HG03439 (cell line): ENCODE measurements around the gene HCN2.

ENCODE experiments used
- ATAC-seq: cut with Tn5 transposase; IDR thresholded peaks from one replicate; pipeline ENCODE4 v1.9.1; 2021; ENCODE audit warnings: mild to moderate bottlenecking, moderate library complexity; ENCODE audit not compliant: unreplicated experiment

Gene HCN2

DNA sequence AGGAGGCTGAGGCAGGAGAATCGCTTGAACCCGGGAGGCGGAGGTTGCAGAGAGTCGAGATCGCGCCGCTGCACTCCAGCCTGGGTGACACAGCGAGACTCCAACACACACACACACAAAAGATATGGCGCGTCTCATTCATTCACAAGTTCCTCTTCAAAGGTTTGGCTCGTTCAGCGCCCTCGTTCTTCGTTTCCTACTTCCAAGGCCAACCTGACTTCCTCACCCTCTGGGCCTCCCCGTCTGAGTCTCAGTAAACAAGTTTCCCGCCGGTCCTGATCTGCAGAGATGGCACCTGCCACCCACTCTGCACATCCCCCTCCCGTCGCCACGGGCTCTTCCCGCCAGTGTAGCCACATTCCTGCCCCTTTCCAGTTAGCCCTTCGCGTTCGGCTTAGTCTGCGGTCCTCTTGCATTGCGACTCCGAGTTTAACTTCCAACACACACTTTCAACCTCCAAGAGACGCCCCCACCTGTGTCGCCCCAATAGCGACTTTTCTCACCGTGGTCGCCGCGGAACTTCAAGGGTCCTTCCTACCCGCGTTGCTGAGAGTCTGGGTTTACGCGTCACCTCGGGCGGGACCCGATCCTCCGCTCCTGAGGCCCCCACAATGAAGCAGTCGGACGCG is 18.6 kb upstream of the HCN2 start:
- ATAC-seq, result no peak

DNA sequence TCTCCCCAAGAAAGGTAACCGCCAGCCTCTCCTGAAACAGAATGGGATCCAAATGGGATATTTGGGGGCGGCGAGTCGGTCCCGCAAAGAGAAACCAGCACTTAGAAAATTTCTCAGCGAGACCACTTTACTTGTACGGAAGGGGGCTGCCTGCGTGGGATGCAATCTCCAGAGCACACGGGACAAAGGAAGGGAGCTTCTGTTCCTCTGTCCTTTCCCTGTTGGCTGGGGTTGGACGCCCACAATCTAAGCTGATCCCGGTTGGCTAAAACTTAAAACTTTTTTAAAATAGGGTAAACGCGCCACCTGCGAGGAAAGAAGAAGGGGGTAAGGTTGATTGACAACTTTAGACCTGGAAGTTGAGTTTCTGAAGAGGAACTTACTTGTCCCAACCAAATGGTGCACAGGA is 18.1 kb upstream of the HCN2 start:
- ATAC-seq, result no peak

DNA sequence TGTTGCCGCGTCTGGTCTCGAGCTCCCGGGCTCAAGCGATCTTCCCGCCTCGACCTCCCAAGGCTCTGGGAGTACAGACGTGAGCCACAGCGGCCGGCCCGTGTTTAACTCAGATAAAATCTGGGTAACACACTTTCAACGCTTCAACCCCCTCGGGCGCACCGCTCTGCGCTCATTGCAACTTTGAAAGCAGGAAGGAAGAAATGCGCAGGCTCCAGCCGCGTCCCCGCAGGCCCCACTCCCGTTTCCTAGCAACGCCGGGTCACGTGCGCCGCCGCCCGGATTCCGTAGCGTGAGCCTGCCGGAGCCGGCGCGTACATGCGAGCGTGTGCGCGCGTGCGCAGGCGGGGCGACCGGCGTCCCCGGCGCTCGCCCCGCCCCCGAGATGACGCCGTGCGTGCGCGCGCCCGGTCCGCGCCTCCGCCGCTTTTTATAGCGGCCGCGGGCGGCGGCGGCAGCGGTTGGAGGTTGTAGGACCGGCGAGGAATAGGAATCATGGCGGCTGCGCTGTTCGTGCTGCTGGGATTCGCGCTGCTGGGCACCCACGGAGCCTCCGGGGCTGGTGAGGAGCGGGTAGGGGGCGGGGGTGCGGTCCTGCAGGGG is 17.4 kb upstream of the HCN2 start, which contains the start of gene BSG:
Gene BSG (plus strand): TSS at position 457 of the 603 bp plus-strand sequence. CDS start 39 bp downstream, at position 496.
- peak; percentile 71 for ATAC-seq

DNA sequence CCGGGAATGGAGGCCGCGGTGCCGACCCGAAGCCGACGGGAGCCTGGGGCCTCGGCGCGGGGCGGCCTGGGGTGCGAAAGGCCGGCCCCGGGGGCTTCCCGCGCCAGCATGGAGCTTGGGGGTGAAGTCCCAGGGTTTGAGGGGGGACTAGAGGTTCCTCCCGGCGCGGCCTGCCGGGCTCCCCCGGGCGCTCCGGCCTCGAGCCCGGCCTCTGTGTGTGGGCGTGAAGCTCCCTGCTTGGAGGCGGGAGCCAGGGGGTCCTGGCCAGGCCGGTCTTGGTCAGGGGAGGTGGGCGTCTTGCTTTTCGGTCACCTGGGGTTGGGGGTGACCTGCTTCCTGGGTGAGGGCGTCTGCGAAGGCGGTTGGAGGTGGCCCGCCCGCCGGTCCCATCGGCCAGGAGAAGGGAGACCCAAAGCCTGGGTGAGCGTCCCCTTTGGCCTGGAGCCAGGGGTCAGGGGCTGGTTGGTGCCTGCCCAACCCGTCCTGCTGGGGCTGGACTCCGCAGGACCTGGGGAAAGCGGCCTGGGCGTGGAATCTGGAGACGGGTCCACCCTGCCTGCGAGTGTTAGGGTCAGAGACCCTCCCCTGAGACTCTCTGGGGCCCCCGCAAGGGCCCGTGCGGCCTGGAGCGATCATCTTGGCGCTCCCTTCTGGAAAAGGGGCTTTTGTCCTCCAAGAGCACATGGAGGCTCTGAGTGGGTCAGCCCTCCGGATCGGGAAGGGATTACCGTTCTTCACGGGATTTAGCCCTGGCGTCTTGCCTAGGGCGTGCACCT is 16.8 kb upstream of the HCN2 start:
- peak; percentile 2 for ATAC-seq

DNA sequence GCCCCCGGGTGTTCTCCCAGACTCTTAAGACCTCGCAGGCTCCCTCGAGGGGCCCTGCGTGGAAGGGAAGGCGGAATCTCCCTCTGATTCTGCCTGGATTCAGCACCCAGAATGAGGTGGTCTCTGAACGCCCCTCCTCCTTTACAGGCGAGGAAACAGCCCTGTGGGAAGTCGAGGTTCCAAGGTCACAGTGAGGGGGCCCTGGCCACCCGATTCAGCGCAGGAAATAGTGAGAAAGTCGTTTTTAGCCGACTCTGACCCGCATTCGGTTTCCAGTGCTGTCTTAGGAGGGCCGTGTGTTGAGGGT is 16.2 kb upstream of the HCN2 start:
- ATAC-seq, result no peak

DNA sequence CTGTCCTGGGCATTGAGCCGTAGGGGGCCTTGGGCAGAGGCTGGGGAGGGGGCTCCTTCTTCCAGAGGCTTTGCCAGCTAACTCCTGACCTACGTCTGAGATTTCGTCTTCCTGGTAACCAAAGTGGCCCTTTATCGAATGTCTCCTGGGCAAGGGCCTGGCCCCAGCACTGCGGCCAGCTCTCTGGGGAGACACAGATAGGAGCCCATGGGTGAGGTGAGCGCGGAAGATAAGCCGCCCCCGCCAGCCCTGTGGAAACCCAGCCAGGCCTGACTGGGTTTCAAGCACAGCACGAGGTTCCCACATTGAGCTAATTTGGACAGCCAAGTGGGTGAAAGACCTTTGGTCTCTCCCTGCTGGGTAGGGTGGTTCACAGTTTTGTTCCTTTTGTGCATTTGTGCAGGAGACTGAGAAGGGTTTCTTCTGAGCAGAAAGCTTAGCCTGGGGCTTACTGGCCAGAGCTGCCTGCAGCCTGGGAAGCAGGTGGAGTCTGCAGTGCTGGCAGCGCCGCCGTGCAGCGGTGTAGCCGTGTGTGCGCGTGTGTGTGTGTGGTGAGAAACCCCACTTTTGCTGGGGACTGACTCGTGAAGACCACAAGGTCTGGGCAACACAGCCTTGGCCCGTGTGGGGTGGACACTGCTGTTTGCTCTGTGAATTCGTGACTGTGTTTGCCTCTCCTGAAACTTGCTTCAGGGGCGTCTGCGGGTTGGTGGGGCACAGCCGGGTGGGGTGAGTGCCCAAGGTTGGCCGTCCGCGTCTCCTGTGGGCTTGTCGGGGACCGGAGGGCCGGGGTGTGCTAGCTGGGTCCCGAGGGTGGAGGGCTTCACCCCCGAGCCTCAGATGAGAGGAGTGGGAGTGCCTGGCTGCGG is 14.8 kb upstream of the HCN2 start:
- ATAC-seq, result no peak

DNA sequence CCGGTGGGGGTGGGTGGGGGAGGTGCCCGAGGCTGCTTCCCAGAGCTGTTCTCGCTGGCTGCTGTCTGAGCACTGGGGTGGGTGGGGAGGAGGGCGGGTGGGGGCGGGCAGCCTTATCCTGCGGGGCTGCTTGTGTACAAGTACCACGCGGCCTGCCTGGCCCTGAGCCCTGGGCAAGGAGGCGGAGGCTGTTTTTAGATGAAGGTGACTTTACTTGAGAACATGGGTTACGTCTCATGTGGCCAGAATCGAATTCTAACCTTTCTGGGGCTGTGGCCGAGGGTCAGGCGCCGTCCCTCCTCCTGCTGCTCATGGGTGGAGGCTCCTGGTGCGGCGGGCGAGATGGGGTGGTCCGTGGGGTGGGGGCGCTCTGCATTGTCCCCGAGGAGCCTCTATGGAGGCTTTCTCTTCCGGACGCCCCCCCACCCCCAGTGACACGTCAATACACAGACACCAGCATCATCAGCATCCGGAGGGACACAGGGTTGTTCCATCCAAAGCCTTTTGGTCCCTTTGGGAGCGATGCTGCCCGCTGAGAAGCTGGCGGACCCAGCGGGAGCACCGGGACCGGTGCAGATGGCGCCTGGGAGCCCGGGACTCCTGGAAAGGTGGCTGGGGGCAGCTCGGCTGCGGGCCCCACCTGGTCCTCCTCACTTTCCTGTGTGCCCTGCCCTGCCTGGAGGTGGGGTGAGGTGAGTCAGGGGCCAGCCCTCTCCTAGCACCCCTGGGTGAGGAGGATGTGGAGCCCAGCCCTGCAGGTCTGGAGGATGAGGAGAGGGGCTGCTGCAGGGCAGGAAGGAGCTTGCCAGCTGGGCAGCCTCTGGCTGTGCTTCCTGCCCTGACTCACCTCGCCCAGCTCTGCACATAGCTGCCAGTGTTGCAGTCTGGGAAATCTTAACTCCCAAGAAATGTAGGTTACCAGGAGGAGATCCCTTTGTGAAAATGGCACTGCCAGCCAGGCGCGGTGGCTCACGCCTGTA is 13.9 kb upstream of the HCN2 start:
- no peak for ATAC-seq

DNA sequence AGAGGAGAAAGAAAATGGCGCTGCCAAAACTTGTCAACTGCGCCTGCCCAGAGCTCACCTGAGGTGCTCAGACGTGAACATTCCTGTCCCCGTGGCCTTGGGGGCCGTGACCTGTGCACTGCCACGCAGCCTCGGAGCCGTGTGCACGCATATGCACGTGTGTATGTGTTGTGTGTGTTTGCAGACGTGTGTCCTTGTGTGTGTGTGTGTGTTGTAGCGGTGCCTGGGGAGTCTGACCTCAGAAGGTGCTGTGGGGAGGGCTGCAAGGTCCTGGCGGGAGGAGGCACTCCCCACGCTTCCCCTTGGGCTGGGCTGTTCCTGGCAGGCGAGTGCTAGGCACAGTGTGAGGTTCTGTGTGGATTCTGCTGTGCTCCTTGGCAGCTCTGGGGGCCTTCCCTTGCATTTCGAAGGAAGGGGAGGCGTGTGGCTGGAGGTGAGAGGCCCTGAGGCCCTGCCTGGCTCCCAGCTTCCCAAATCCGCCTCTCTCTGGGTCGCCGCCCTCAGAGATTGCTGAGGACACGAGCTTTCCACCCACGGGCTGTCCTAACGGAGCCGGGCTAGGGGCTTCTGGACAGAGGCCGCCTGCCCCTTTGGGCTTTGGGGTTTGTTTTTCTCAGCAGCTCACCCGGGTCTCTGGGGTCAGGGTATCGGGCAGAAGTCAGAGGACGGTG is 12.8 kb upstream of the HCN2 start:
- ATAC-seq, result no peak

DNA sequence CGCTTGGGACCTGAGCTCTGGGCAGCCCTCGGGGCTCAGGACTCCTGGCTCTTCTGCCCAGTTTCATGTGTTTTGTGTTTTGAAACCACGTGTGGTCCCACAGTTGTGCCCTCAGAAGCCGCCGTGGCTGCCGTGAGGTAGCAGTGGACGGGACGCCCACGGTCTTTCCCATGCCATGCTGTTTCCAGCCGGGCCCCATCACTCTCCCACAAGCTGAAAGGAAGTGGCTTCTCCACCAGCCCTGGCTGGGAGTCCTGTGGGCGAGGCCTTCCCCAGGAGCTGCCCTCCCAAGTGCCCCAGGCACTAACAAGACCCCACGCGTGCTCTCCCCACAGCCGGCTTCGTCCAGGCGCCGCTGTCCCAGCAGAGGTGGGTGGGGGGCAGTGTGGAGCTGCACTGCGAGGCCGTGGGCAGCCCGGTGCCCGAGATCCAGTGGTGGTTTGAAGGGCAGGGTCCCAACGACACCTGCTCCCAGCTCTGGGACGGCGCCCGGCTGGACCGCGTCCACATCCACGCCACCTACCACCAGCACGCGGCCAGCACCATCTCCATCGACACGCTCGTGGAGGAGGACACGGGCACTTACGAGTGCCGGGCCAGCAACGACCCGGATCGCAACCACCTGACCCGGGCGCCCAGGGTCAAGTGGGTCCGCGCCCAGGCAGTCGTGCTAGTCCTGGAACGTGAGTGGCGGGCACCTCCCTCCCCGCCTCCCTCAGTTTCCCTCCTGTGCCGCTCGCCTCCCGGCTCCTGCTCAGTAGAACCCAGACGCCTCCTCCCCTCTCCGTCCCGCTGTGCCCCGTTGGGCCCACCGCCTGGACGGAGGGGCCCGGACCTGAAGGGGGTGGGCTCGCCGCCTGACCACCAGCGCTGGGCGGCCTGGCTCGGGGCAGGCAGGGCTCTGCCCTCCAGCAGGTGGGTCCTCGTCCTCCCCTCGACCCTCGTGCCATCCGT is 12.0 kb upstream of the HCN2 start:
- no peak for ATAC-seq

DNA sequence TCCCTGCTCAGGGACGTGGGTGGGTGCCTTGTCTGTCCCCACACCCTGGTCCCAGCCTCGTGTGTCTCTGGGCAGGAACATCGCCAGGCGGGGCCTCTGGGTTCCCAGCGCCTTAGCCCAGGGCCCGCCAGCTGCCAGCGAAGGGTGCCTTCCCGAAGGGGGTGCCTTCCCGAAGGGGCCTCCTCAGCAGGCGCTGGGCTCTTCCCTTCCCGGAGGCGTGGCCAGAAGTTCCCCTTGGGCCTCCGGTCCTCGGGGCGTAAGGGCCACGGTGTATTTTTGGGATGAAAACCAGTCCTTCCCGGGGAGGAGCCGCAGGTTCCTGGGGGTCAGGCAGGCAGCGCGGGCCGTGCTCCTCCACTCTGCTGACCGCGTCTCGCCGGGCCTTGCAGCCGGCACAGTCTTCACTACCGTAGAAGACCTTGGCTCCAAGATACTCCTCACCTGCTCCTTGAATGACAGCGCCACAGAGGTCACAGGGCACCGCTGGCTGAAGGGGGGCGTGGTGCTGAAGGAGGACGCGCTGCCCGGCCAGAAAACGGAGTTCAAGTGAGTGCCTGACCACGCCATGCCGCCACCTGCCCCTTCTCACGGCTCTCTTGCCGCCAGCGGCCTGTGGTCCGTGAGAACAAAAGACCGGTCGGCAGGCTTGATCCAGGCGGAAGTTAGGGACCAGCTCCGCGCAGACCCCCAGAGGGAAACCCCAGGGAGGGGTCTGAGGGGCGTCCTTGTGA is 10.4 kb upstream of the HCN2 start:
- ATAC-seq, result no peak

DNA sequence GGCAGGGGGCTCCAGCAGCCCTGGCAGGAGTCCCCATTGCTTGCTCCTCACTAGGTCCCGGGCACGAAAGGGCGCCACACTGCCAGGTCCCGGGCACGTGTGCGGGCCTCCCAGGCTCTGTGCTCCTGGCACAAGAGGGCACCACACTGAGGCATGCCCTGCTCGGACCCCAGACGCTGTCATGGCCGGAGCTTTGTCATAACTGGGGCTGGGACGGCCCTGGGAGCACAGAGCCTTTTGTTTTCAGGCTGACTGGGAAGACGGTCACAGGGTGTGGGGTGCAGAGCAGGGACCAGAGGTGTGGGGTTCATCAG is 9.9 kb upstream of the HCN2 start:
- ATAC-seq, result no peak

DNA sequence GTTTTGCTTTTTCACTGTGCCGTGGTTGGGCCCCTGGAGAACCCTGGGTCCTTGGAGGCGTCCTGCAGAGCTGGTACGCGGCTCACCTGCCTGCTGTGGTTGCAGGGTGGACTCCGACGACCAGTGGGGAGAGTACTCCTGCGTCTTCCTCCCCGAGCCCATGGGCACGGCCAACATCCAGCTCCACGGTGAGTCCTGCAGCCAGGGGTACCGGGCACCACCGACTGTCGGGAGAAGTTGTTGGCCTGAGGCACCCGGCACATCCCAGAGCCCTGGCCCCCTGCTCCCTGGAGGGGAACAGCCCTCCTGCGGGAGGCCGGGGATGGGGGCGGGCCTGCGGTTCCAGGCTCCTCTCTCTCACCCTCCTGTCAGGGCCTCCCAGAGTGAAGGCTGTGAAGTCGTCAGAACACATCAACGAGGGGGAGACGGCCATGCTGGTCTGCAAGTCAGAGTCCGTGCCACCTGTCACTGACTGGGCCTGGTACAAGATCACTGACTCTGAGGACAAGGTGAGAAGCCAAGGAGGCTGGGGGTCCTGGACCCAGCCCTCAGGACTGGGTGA is 9.3 kb upstream of the HCN2 start:
- no peak for ATAC-seq

DNA sequence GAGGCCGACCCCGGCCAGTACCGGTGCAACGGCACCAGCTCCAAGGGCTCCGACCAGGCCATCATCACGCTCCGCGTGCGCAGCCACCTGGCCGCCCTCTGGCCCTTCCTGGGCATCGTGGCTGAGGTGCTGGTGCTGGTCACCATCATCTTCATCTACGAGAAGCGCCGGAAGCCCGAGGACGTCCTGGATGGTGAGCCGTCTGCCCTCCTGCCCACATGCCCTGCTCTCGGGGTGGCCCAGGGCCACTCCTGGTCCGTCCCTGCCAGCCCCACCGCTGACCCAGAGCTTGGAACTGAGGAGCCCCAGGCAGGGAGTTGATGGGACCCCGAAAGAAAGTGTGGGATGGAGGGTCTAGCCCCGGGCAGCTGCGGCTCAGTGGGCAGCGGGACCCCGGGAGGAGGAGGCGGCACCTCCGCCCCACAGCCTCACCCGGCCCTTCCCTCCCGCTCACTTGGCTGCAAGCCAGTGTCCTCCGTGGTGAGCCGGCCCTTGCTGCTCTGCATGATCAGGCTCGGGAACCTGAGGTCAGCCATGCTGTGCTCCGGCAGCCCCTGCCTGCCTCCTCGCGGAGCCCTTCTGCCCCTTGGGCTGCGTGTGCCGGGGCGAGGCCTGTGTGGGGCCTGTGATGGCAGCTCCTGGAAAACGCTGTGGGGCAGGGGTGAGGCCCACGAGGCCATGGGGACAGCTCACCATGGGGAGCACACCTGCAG is 8.1 kb upstream of the HCN2 start:
- no peak for ATAC-seq

DNA sequence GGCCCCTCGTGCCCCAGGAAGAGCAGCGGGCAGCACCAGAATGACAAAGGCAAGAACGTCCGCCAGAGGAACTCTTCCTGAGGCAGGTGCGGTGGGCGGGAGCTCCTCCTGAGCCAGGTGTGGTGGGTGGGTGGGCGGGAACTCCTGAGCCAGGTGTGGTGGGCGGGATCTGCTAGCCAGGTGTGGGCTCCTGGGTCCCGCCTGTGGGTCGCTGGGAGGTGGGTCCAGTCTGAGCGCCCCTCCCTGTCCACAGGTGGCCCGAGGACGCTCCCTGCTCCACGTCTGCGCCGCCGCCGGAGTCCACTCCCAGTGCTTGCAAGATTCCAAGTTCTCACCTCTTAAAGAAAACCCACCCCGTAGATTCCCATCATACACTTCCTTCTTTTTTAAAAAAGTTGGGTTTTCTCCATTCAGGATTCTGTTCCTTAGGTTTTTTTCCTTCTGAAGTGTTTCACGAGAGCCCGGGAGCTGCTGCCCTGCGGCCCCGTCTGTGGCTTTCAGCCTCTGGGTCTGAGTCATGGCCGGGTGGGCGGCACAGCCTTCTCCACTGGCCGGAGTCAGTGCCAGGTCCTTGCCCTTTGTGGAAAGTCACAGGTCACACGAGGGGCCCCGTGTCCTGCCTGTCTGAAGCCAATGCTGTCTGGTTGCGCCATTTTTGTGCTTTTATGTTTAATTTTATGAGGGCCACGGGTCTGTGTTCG is 7.0 kb upstream of the HCN2 start:
- ATAC-seq, result no peak

DNA sequence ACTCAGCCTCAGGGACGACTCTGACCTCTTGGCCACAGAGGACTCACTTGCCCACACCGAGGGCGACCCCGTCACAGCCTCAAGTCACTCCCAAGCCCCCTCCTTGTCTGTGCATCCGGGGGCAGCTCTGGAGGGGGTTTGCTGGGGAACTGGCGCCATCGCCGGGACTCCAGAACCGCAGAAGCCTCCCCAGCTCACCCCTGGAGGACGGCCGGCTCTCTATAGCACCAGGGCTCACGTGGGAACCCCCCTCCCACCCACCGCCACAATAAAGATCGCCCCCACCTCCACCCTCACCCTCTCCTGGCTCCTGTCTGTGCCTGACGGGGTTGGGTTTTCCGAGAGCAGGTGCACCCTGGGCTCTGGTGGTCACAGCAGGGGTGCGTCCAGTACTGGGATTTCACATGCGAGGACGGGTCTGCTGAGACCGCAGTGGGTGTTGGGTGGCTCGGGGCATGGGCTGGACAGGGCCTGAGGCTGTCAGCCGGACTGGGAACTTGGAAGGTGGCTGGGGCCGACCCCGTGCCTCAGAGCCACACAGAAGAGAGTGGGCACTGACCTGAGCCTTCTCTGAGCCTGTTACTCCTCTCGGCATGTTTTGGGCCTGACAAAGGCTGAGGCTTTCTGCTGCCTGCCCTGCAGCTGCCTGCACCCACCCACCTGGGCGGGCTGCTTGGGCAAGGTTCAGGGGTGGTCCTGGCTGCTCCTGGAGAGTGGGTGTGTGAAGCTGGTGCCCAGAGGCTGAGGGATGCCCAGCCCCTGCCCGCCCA is 6.3 kb upstream of the HCN2 start:
- no peak for ATAC-seq

DNA sequence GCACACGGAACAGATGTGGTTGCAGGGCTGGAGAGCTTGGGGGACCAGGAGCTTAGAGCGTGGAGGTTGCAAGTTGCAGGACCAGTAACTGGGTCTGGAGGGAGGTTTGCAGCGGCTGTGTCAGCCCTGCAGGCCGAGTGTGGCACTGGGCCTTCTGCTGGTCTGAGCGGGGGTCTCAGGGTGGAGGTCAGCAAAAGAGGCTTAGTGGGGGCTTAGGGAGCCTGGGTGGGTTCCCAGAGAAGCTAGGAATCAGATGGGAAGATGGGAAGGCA is 5.8 kb upstream of the HCN2 start:
- no peak for ATAC-seq
